Thyroid gland (tissue), 4 donors: ENCODE data around the gene PSMB4. TPM values are rescaled to one million over a fixed set of nuclear protein-coding genes. Genes with fewer than 3 reads are reported as not detected.

ENCODE experiments used
- DNase-seq, 2 donors: peaks; one replicate each; pipeline ENCODE4 v3.0.0-alpha.2; 2019
- H3K27ac ChIP-seq, 3 donors: fragments of 200-600 bp; sonication (generic); 1 replicate in 2 of 3; 2 replicates in 1 of 3; pipeline ENCODE4 v1.5.1; 2016 to 2019; ENCODE audit warnings: mild to moderate bottlenecking in 1 of 3, moderate library complexity in 1 of 3
- H3K27me3 ChIP-seq: fragments of 200-600 bp; sonication (generic); one replicate; pipeline ENCODE4 v1.5.1; 2019
- H3K36me3 ChIP-seq, 2 donors: fragments of 200-600 bp; sonication (generic); one replicate each; pipeline ENCODE4 v1.5.1; 2016 to 2019
- H3K4me1 ChIP-seq, 2 donors: fragments of 200-600 bp; sonication (generic); one replicate each; pipeline ENCODE4 v1.5.1; 2017 to 2019
- H3K4me3 ChIP-seq, 3 donors: fragments of 200-600 bp; sonication (generic); replicated peaks in 1 of 3; 1 replicate in 2 of 3; 2 replicates in 1 of 3; pipeline ENCODE4 v1.5.1; 2016; ENCODE audit warnings: mild to moderate bottlenecking in 1 of 3
- H3K9me3 ChIP-seq: fragments of 200-600 bp; sonication (generic); one replicate; pipeline ENCODE4 v1.5.1; 2017
- CTCF ChIP-seq, 6 experiments: fragments of 200-600 bp in 3 of 6; fragments of 450-650 bp in 3 of 6; sonication (generic) in 3 of 6; IDR thresholded peaks; one replicate each; pipeline ENCODE4 v1.5.1; 2016 to 2019; ENCODE audit warnings: antibody characterized with exemption in 6 of 6, mild to moderate bottlenecking in 2 of 6, inconsistent platforms in 1 of 6, moderate library complexity in 1 of 6
- POLR2A ChIP-seq, 2 donors: fragments of 450-650 bp; IDR thresholded peaks; one replicate each; pipeline ENCODE4 v1.6.1; 2017; ENCODE audit warnings: antibody characterized with exemption in 2 of 2, mild to moderate bottlenecking in 2 of 2, moderate library complexity in 1 of 2
- WGBS, 2 donors: methylation state at CpG; one replicate each; pipeline ENCODE4 v1.1.5; 2017; 5-methylcytosine and 5-hydroxymethylcytosine counted together
- intact Hi-C: fragments of 100-400 bp; cut with DNase I; formaldehyde crosslinking; loops from one replicate; pipeline ENCODE4 v1.15.1; 2023
- total RNA-seq, 4 donors: library from RNA; depleted of rRNA; stranded (reverse); fragments of >200 nt; gene quantifications; one replicate each; pipeline ENCODE4 v1.2.3, GENCODE V29; 2016

Gene PSMB4
- total RNA-seq, 4 donors from 2014 or later: 154 to 283 (median 226) TPM

- Histone ChIP-seq H3K27ac (no peak overlapping the region), H3K27me3 (no peaks in the 10 kb centered on the region), H3K4me3 (no peak overlapping the region), H3K4me1 (peaks cover 6 to 21% of the 10 kb centered on the region in 2 donors), H3K9me3 (no peaks in the 10 kb centered on the region), H3K36me3 (peaks cover 49 to 51% of the 10 kb centered on the region in 2 donors)
- DNase-seq: no peak
- 80 to 96% methylated on average over 2 of the region's 2 CpGs for WGBS, 2 donors
- intact Hi-C loops: no loop called here
- no peak for TF ChIP-seq POLR2A (IDR thresholded peaks at IDR 0.05)
- no peak for TF ChIP-seq CTCF (IDR thresholded peaks at IDR 0.05)
These were observed 2.5 kb downstream of the PSMB4 start for GRCh38 chr1:151401860-151402259.

GRCh38 chr1:151402764-151403163, 3.4 kb downstream of the PSMB4 start:
- peaks cover 6 to 19% of the 10 kb centered on the region in 2 donors for H3K4me1 ChIP-seq
- no peaks in the 10 kb centered on the region for H3K9me3 ChIP-seq
- intact Hi-C loops: no loop called here

GRCh38 chr1:151403612-151404011, 4.2 kb downstream of the PSMB4 start:
- Histone ChIP-seq H3K9me3 (no peaks in the 10 kb centered on the region), H3K27me3 (no peaks in the 10 kb centered on the region), H3K4me1 (peaks cover 4 to 14% of the 10 kb centered on the region in 2 donors), H3K27ac (no peak overlapping the region), H3K36me3 (peaks cover 67 to 69% of the 10 kb centered on the region in 2 donors), H3K4me3 (no peak overlapping the region)
- no peak for TF ChIP-seq POLR2A (IDR thresholded peaks at IDR 0.05)
- DNase-seq: no peak
- intact Hi-C loops: no loop called here
- WGBS, 2 donors: 85 to 88% methylated on average over 3 of the region's 3 CpGs

More at GRCh38 chr1:151402764-151403163, 3.4 kb downstream of the PSMB4 start:
- DNase-seq: no peak
- H3K36me3 ChIP-seq: peaks cover 58 to 60% of the 10 kb centered on the region in 2 donors
- no peak overlapping the region for H3K4me3 ChIP-seq
- H3K27ac ChIP-seq: no peak overlapping the region
- 76 to 82% methylated on average over 2 of the region's 2 CpGs for WGBS, 2 donors
- TF ChIP-seq POLR2A (IDR thresholded peaks at IDR 0.05): no peak
- no peak for TF ChIP-seq CTCF (IDR thresholded peaks at IDR 0.05)
- H3K27me3 ChIP-seq: no peaks in the 10 kb centered on the region

GRCh38 chr1:151405187-151405951, 6.0 kb downstream of the PSMB4 start:
- H3K36me3 ChIP-seq: peaks cover 84 to 85% of the 10 kb centered on the region in 2 donors
- H3K27me3 ChIP-seq: no peaks in the 10 kb centered on the region
- H3K27ac ChIP-seq: no peak overlapping the region
- no peaks in the 10 kb centered on the region for H3K9me3 ChIP-seq
- TF ChIP-seq CTCF (IDR thresholded peaks at IDR 0.05) (no peak), POLR2A (IDR thresholded peaks at IDR 0.05) (no peak)
- WGBS, 2 donors: 89 to 91% methylated on average over 12 to 13 of the region's 13 CpGs
- H3K4me1 ChIP-seq: peaks cover 0 to 5% of the 10 kb centered on the region in 2 donors
- intact Hi-C loops: no loop called here
- DNase-seq: no peak
- no peak overlapping the region for H3K4me3 ChIP-seq

- DNase-seq: no peak
- Histone ChIP-seq H3K9me3 (no peaks in the 10 kb centered on the region), H3K36me3 (peaks cover 85 to 91% of the 10 kb centered on the region in 2 donors), H3K27ac (no peak overlapping the region), H3K4me3 (no peak overlapping the region), H3K27me3 (no peaks in the 10 kb centered on the region), H3K4me1 (no peaks in the 10 kb centered on the region)
- intact Hi-C loops: no loop called here
- 89 to 90% methylated on average over 8 of the region's 8 CpGs for WGBS, 2 donors
- no peak for TF ChIP-seq CTCF (IDR thresholded peaks at IDR 0.05)
- TF ChIP-seq POLR2A (IDR thresholded peaks at IDR 0.05): no peak
These were observed 6.8 kb downstream of the PSMB4 start for GRCh38 chr1:151406176-151406575.
